SK-N-SH (cell line): ENCODE results near the gene FYCO1. TPM values are rescaled to one million over a fixed set of nuclear protein-coding genes. Genes with fewer than 3 reads are reported as not detected.

Experiments
- CTCF ChIA-PET: fragments of 300-600, 350-600 bp; formaldehyde crosslinking; extraction: SDS; loops from one replicate; lab custom pipeline; 2021; lab: Yijun Ruan, JAX
- POLR2A ChIA-PET: fragments of 350-600 bp; sonication (Branson Sonifier 250); formaldehyde crosslinking; extraction: SDS; loops from one replicate; lab custom pipeline; 2020; ENCODE audit warnings: antibody characterized with exemption, inconsistent platforms; lab: Yijun Ruan, JAX
- DNase-seq: peaks from one replicate; pipeline ENCODE4 v3.0.0; 2012
- H2AFZ ChIP-seq: fragments of 200-600 bp; sonication (generic); 2 replicates; pipeline ENCODE4 v1.8.1; 2016; ENCODE audit warnings: antibody characterized with exemption, mild to moderate bottlenecking, low read depth
- H3F3A ChIP-seq: fragments of 200-600 bp; sonication (generic); replicated peaks from 2 replicates; pipeline ENCODE3; 2016; ENCODE audit warnings: antibody characterized with exemption, mild to moderate bottlenecking; ENCODE audit not compliant: insufficient read depth
- H3K27ac ChIP-seq, 2 experiments: fragments of 200-500 bp in 1 of 2; fragments of 200-600 bp in 1 of 2; sonication (Bioruptor generic) in 1 of 2; sonication (generic), shearing (Covaris generic) in 1 of 2; 2 replicates each; pipeline versions ENCODE4 v1.5.1 to v1.6.1; 2014 to 2016; ENCODE audit warnings: low read depth in 2 of 2, inconsistent platforms in 1 of 2, low read length in 1 of 2, mild to moderate bottlenecking in 1 of 2, mixed read lengths in 1 of 2
- H3K27me3 ChIP-seq: fragments of 200-600 bp; sonication (generic), shearing (Covaris generic); 2 replicates; pipeline ENCODE4 v1.6.1; 2016; ENCODE audit warnings: mixed run types; ENCODE audit not compliant: insufficient read depth
- H3K36me3 ChIP-seq, 2 experiments: fragments of 200-500 bp in 1 of 2; fragments of 200-600 bp in 1 of 2; sonication (Bioruptor generic) in 1 of 2; sonication (generic) in 1 of 2; replicated peaks in 1 of 2; 2 replicates each; pipeline versions ENCODE3 to v1.5.1; 2014 to 2016; ENCODE audit warnings: low read length in 1 of 2, mild to moderate bottlenecking in 1 of 2; ENCODE audit not compliant: insufficient read depth in 2 of 2, control insufficient read depth in 1 of 2
- H3K4me1 ChIP-seq, 2 experiments: fragments of 200-500 bp in 1 of 2; fragments of 200-600 bp in 1 of 2; sonication (Bioruptor generic) in 1 of 2; sonication (generic), shearing (Covaris generic) in 1 of 2; 2 replicates each; pipeline versions ENCODE4 v1.5.1 to v1.6.1; 2014 to 2016; ENCODE audit warnings: low read depth in 1 of 2, low read length in 1 of 2, mixed run types in 1 of 2; ENCODE audit not compliant: insufficient read depth in 2 of 2, control insufficient read depth in 1 of 2
- H3K4me2 ChIP-seq: fragments of 200-600 bp; sonication (generic), shearing (Covaris generic); 2 replicates; pipeline ENCODE4 v1.6.1; 2017; ENCODE audit warnings: mixed run types
- H3K4me3 ChIP-seq, 2 experiments: fragments of 200-500 bp in 1 of 2; fragments of 200-600 bp in 1 of 2; sonication (Bioruptor generic) in 1 of 2; sonication (generic), shearing (Covaris generic) in 1 of 2; 2 replicates each; pipeline versions ENCODE4 v1.5.1 to v1.8.1; 2014 to 2016; ENCODE audit warnings: low read depth in 2 of 2, inconsistent platforms in 1 of 2, low read length in 1 of 2, mild to moderate bottlenecking in 1 of 2, mixed read lengths in 1 of 2, moderate library complexity in 1 of 2
- H3K79me2 ChIP-seq: fragments of 200-600 bp; sonication (generic); 2 replicates; pipeline ENCODE4 v1.8.1; 2017; ENCODE audit warnings: mild to moderate bottlenecking; ENCODE audit not compliant: insufficient read depth
- H3K9ac ChIP-seq: fragments of 200-600 bp; sonication (generic); 2 replicates; pipeline ENCODE4 v1.6.1; 2017; ENCODE audit warnings: mixed run types
- H3K9me2 ChIP-seq: fragments of 200-600 bp; sonication (generic); 2 replicates; pipeline ENCODE4 v1.6.1; 2017; ENCODE audit warnings: mixed run types
- H3K9me3 ChIP-seq: fragments of 200-600 bp; sonication (generic); 2 replicates; pipeline ENCODE4 v1.6.1; 2017; ENCODE audit warnings: mixed run types, mild to moderate bottlenecking, moderate library complexity
- H4K20me1 ChIP-seq: fragments of 200-600 bp; sonication (generic); 2 replicates; pipeline ENCODE4 v1.6.1; 2017; ENCODE audit warnings: mild to moderate bottlenecking, mixed run types; ENCODE audit not compliant: insufficient read depth
- CHD2 ChIP-seq: fragments of 150-350 bp; IDR thresholded peaks from 2 replicates; pipeline ENCODE4 v1.6.1; 2018; ENCODE audit warnings: low read length; ENCODE audit not compliant: partially characterized antibody
- CTCF ChIP-seq: fragments of 200-600 bp; sonication (generic); IDR thresholded peaks from 2 replicates; pipeline ENCODE4 v1.6.1; 2017; ENCODE audit warnings: antibody characterized with exemption, mild to moderate bottlenecking, moderate library complexity
- ELF1 ChIP-seq: IDR thresholded peaks from 2 replicates; pipeline ENCODE4 v1.4.0; 2012
- GABPA ChIP-seq: IDR thresholded peaks from 2 replicates; pipeline ENCODE4 v1.4.0; 2012; ENCODE audit warnings: low read depth, mild to moderate bottlenecking
- GATA2 ChIP-seq: sonication (generic); formaldehyde crosslinking; IDR thresholded peaks from 2 replicates; pipeline ENCODE4 v1.5.0; 2020; ENCODE audit warnings: mild to moderate bottlenecking, missing genetic modification reagents
- IRF3 ChIP-seq: fragments of 150-350 bp; IDR thresholded peaks from 2 replicates; pipeline ENCODE4 v1.6.1; 2016; ENCODE audit warnings: mild to moderate bottlenecking, low read depth, low read length
- MEF2A ChIP-seq: IDR thresholded peaks from 2 replicates; pipeline ENCODE4 v1.4.0; 2012; ENCODE audit warnings: low read depth, borderline replicate concordance
- MXI1 ChIP-seq: IDR thresholded peaks from 2 replicates; pipeline ENCODE4 v1.6.1; 2012; ENCODE audit warnings: mild to moderate bottlenecking, low read depth, low read length, improper control_type of control experiment
- POLR2AphosphoS5 ChIP-seq: IDR thresholded peaks from 2 replicates; pipeline ENCODE4 v1.6.1; 2012; ENCODE audit warnings: low read depth, low read length
- RAD21 ChIP-seq: IDR thresholded peaks from 2 replicates; pipeline ENCODE4 v1.6.1; 2012; ENCODE audit warnings: mild to moderate bottlenecking, low read length
- RXRA ChIP-seq: IDR thresholded peaks from 2 replicates; pipeline ENCODE4 v1.4.0; 2012; ENCODE audit warnings: low read depth, mild to moderate bottlenecking, borderline replicate concordance
- SIN3A ChIP-seq: IDR thresholded peaks from 2 replicates; pipeline ENCODE4 v1.6.1; 2012; ENCODE audit warnings: low read depth, mild to moderate bottlenecking, low read length, moderate library complexity, borderline replicate concordance
- TEAD4 ChIP-seq: IDR thresholded peaks from 2 replicates; pipeline ENCODE4 v1.4.0; 2012; ENCODE audit warnings: mild to moderate bottlenecking, borderline replicate concordance; ENCODE audit not compliant: insufficient read depth
- YY1 ChIP-seq: IDR thresholded peaks from 2 replicates; pipeline ENCODE4 v1.4.0; 2012; ENCODE audit warnings: low read depth, mild to moderate bottlenecking
- ZBTB33 ChIP-seq: IDR thresholded peaks from 2 replicates; pipeline ENCODE4 v1.4.0; 2012; ENCODE audit warnings: low read depth, borderline replicate concordance
- WGBS: methylation state at CpG from one replicate; pipeline ENCODE4 v1.1.6; 2017; ENCODE audit warnings: low lambda C conversion rate; 5-methylcytosine and 5-hydroxymethylcytosine counted together
- polyA plus RNA-seq, 3 experiments: library from polyadenylated mRNA; depleted of rRNA; stranded (reverse); fragments of >200 nt; gene quantifications; 2 replicates each; pipeline ENCODE4 v1.2.3, GENCODE V29; 2012
- TF ChIP-seq, protein P1 (sequence below): IDR thresholded peaks from 2 replicates; pipeline ENCODE4 v1.4.0; 2012; ENCODE audit warnings: low read depth, borderline replicate concordance

The FYCO1 gene
- polyA plus RNA-seq, 1 of the 3 experiments (the other 2 are of a cell fraction): 5.5 TPM

GRCh38 chr3:45885979-45886705, 109.5 kb downstream of the FYCO1 start, which contains the start of gene CCR9:
CCR9 (plus strand) TSS chr3:45886543; CDS start chr3:45894934, 8,391 bp downstream.
- POLR2A ChIA-PET: no interaction called here
- CTCF ChIA-PET: no interaction called here
- DNase-seq: no peak
- Histone ChIP-seq H3F3A (no peaks in the 10 kb centered on the region), H3K79me2 (no peaks in the 10 kb centered on the region), H3K27me3 (no peaks in the 10 kb centered on the region), H3K9ac (no peak within 1 kb of the TSS), H2AFZ (no peak within 1 kb of the TSS), H3K4me2 (no peak within 1 kb of the TSS), H3K9me2 (no peaks in the 10 kb centered on the region), H3K27ac (no peak within 1 kb of the TSS), H3K36me3 (no peaks in the 10 kb centered on the region), H3K9me3 (no peaks in the 10 kb centered on the region), H3K4me1 (peaks cover 0 to 4% of the 10 kb centered on the region in 2 experiments; a peak in 1 of 4 replicates), H4K20me1 (no peaks in the 10 kb centered on the region), H3K4me3 (no peak within 1 kb of the TSS)
- no peak for TF ChIP-seq GATA2 (CRISPR knock-in tag)
- no peak for TF ChIP-seq CTCF
- no peak for TF ChIP-seq RAD21
- TF ChIP-seq ELF1: no peak
- no peak for TF ChIP-seq GABPA
- no peak for TF ChIP-seq MEF2A
- TF ChIP-seq, protein P1, sequence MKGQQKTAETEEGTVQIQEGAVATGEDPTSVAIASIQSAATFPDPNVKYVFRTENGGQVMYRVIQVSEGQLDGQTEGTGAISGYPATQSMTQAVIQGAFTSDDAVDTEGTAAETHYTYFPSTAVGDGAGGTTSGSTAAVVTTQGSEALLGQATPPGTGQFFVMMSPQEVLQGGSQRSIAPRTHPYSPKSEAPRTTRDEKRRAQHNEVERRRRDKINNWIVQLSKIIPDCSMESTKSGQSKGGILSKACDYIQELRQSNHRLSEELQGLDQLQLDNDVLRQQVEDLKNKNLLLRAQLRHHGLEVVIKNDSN: no peak
- no peak for TF ChIP-seq YY1
- 59% methylated on average over 7 of the region's 9 CpGs for WGBS

DNA sequence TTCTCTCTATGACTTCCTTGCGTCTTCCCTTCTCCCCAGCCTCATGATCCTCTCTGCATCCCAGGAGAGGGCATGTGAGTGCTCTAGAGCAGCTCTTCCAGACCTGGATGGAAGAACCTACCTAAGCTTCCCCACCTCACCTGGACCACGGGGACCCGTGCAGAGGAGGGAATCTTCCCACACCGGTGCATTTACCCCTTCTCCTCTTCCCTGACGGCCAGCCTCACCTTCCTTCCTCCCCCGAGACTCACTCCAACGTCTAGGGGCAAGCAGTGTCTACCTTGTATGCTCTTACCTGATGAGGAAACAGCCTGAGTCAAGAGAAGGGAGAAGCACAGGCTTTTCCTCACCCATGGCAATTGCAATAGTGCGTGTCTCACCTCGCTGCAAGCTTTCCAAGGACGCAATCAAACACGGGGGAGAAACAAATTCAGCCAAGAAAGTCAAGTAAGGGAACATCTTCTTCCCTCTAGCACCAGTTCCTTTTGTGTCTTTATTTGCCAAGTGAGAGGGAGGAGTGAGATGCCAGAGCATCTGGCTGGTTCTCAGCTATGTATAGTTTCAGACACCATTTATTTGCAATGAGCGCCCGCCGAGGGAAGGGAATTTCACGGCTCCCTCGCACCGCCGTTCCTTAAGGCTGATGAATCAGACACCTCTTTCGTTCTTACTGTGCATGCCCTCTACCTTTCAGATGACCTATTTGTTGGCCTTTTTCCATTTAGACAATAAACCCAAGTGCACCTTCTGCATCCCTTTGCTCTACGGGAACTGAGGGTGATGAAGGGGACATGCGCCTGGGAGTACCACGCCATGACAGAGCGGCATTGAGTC, 111.0 kb downstream of the FYCO1 start:
- H3K79me2 ChIP-seq: no peaks in the 10 kb centered on the region

More for the DNA sequence above, 111.0 kb downstream of the FYCO1 start:
- DNase-seq: no peak
- CTCF ChIA-PET: interaction anchor here (0.8 to 1.4 kb wide), 2 partner anchors 45 to 373 kb away, joined by 3 to 4 read pairs; no protein-coding TSS in a partner anchor
- no peaks in the 10 kb centered on the region for H3K9me2 ChIP-seq
- 73% methylated on average over 23 of the region's 23 CpGs for WGBS
- no peak overlapping the region for H2AFZ ChIP-seq
- H4K20me1 ChIP-seq: no peaks in the 10 kb centered on the region
- H3K4me2 ChIP-seq: no peak overlapping the region
- no peaks in the 10 kb centered on the region for H3F3A ChIP-seq
- no peak overlapping the region for H3K4me3 ChIP-seq
- H3K9me3 ChIP-seq: no peaks in the 10 kb centered on the region
- no peaks in the 10 kb centered on the region for H3K27me3 ChIP-seq
- no peak overlapping the region for H3K27ac ChIP-seq
- no peak overlapping the region for H3K9ac ChIP-seq
- POLR2A ChIA-PET: no interaction called here
- no peak for TF ChIP-seq SIN3A
- no peak for TF ChIP-seq YY1
- TF ChIP-seq RXRA: no peak
- TF ChIP-seq MXI1: no peak
- TF ChIP-seq TEAD4: no peak
- TF ChIP-seq POLR2AphosphoS5: no peak
- no peak for TF ChIP-seq ZBTB33
- no peak for TF ChIP-seq RAD21
- TF ChIP-seq, protein P1: no peak
- no peak for TF ChIP-seq CHD2
- TF ChIP-seq IRF3: no peak
- no peaks in the 10 kb centered on the region for H3K36me3 ChIP-seq
- H3K4me1 ChIP-seq: peaks cover 0 to 3% of the 10 kb centered on the region in 2 experiments; a peak in 1 of 4 replicates
